Lower lobe of right lung (tissue), 2 donors: ENCODE measurements around the gene GPC3. TPM values are rescaled to one million over a fixed set of nuclear protein-coding genes. Genes with fewer than 3 reads are reported as not detected.

Experiments
- ATAC-seq, 2 donors: fragments of 200-7000 bp; cut with Tn5 transposase; one replicate each; pipeline ENCODE4 v1.9.1; 2020 to 2022; ENCODE audit warnings: mild to moderate bottlenecking in 2 of 2, moderate library complexity in 2 of 2
- DNase-seq: peaks from one replicate; pipeline ENCODE4 v3.0.0-alpha.2; 2020
- H3K27ac ChIP-seq: fragments of 200-600 bp; one replicate; pipeline ENCODE4 v1.8.0; 2022
- H3K27me3 ChIP-seq: fragments of 200-600 bp; one replicate; pipeline ENCODE4 v1.8.0; 2022; ENCODE audit warnings: low read depth
- H3K36me3 ChIP-seq: fragments of 200-600 bp; one replicate; pipeline ENCODE4 v1.8.0; 2022; ENCODE audit warnings: mild to moderate bottlenecking
- H3K4me1 ChIP-seq: fragments of 200-600 bp; one replicate; pipeline ENCODE4 v1.8.0; 2022
- H3K4me3 ChIP-seq: fragments of 200-600 bp; one replicate; pipeline ENCODE4 v1.8.0; 2022; ENCODE audit warnings: mild to moderate bottlenecking
- H3K9me3 ChIP-seq: fragments of 200-600 bp; one replicate; pipeline ENCODE4 v1.8.0; 2022
- intact Hi-C: fragments of 100-400 bp; cut with DNase I; formaldehyde crosslinking; loops from one replicate; pipeline ENCODE4 v1.11.0; 2022
- total RNA-seq: library from RNA; stranded (reverse); fragmentation: NEBNext Ultra II Directional; extraction: Animal tissue kit (Norgen Biotek cat#: 25700); gene quantifications from one replicate; pipeline ENCODE4 v1.2.1, GENCODE V29; 2021
- TF ChIP-seq, protein P1 (sequence below): fragments of 200-600 bp; IDR thresholded peaks from one replicate; pipeline ENCODE4 v1.8.0; 2022; ENCODE audit warnings: antibody characterized with exemption, mild to moderate bottlenecking
- donor health status: DM: no; HTN: yes; CAD: no; lungs with severe emphysema.

Gene GPC3
- total RNA-seq, 1 donor from 2014 or later: 50.2 TPM

- Histone ChIP-seq H3K36me3 (no peaks in the 10 kb centered on the region), H3K9me3 (no peaks in the 10 kb centered on the region), H3K4me3 (no peak overlapping the region), H3K27me3 (no peaks in the 10 kb centered on the region), H3K27ac (no peak overlapping the region), H3K4me1 (no peaks in the 10 kb centered on the region)
- intact Hi-C loops: no loop called here
- TF ChIP-seq, protein P1, sequence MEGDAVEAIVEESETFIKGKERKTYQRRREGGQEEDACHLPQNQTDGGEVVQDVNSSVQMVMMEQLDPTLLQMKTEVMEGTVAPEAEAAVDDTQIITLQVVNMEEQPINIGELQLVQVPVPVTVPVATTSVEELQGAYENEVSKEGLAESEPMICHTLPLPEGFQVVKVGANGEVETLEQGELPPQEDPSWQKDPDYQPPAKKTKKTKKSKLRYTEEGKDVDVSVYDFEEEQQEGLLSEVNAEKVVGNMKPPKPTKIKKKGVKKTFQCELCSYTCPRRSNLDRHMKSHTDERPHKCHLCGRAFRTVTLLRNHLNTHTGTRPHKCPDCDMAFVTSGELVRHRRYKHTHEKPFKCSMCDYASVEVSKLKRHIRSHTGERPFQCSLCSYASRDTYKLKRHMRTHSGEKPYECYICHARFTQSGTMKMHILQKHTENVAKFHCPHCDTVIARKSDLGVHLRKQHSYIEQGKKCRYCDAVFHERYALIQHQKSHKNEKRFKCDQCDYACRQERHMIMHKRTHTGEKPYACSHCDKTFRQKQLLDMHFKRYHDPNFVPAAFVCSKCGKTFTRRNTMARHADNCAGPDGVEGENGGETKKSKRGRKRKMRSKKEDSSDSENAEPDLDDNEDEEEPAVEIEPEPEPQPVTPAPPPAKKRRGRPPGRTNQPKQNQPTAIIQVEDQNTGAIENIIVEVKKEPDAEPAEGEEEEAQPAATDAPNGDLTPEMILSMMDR: no peak
- DNase-seq: no peak
- ATAC-seq: peak in 1 of 2 donors; percentile 20
These were observed 345.0 kb downstream of the GPC3 start for GRCh38 chrX:133640161-133641015.

DNA sequence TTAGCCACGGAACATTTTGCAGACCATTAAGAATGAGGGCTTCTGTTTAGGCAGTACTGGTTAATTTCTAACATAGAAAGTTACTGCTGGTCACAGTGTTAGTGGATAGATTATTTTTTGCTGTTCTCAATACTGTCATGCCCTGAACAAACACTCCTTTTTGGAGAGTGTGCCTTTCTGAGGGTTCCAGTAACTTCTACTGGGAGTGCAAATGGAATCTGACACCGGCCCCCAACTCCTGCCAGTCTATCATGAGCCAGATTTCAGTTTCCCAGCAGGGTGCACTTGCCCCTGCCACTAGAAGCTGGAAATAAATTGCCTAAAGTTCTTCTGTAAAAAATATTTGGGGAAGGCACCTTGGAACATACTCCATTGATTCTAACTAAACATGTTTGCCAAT, 345.7 kb downstream of the GPC3 start:
- ATAC-seq (peak in 1 of 2 donors; percentile 77), DNase-seq (no peak)
- no peaks in the 10 kb centered on the region for H3K27me3 ChIP-seq
- TF ChIP-seq, protein P1: no peak
- no peak overlapping the region for H3K27ac ChIP-seq
- intact Hi-C loops: no loop called here
- H3K4me1 ChIP-seq: no peaks in the 10 kb centered on the region
- no peaks in the 10 kb centered on the region for H3K36me3 ChIP-seq
- H3K4me3 ChIP-seq: no peak overlapping the region
- H3K9me3 ChIP-seq: no peaks in the 10 kb centered on the region

DNA sequence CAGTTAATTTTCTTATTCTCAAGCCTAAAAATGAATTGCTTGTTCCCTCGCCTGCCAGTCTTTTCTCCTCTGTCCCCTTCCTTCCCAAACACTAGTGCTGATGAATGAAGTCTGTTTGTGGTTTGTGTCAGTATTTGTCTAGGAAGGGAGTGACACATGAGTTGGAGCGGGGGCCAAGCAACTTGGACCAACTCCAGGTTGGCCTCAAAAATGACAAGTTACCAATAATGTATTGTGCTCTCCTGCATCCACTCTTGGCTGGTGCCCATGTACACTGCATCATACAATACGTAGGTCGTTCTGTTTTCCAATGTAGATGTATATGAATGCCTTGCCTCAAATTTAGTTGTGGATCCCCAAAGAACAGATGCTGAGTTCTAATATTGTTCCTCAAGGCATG, 347.1 kb downstream of the GPC3 start:
- H3K27me3 ChIP-seq: no peaks in the 10 kb centered on the region
- DNase-seq: no peak
- no peaks in the 10 kb centered on the region for H3K9me3 ChIP-seq
- TF ChIP-seq, protein P1: no peak
- intact Hi-C loops: no loop called here
- no peaks in the 10 kb centered on the region for H3K4me1 ChIP-seq
- no peaks in the 10 kb centered on the region for H3K36me3 ChIP-seq
- ATAC-seq: peak in 1 of 2 donors; percentile 43
- no peak overlapping the region for H3K4me3 ChIP-seq
- H3K27ac ChIP-seq: no peak overlapping the region

GRCh38 chrX:133637765-133638164, 347.6 kb downstream of the GPC3 start:
- Histone ChIP-seq H3K27me3 (no peaks in the 10 kb centered on the region), H3K36me3 (no peaks in the 10 kb centered on the region), H3K4me3 (no peak overlapping the region), H3K27ac (no peak overlapping the region), H3K9me3 (no peaks in the 10 kb centered on the region), H3K4me1 (no peaks in the 10 kb centered on the region)
- intact Hi-C loops: no loop called here
- ATAC-seq (peak in 1 of 2 donors; percentile 16), DNase-seq (no peak)
- TF ChIP-seq, protein P1: no peak

- Histone ChIP-seq H3K27ac (no peak overlapping the region), H3K4me3 (no peak overlapping the region), H3K4me1 (no peaks in the 10 kb centered on the region), H3K9me3 (no peaks in the 10 kb centered on the region), H3K27me3 (no peaks in the 10 kb centered on the region), H3K36me3 (no peaks in the 10 kb centered on the region)
- intact Hi-C loops: no loop called here
- TF ChIP-seq, protein P1: no peak
- no peak for DNase-seq
- ATAC-seq: no peak
These were observed 349.4 kb downstream of the GPC3 start for GRCh38 chrX:133636009-133636408.
